Endothelial cell of umbilical vein (primary cell): ENCODE results near the gene KRTAP10-7. TPM values are rescaled to one million over a fixed set of nuclear protein-coding genes. Genes with fewer than 3 reads are reported as not detected.
"Not testable (repeated sequence)": the region's sequence is repeated elsewhere in the genome, so short reads cannot be mapped to it uniquely, and the experiment has no call there.

ENCODE experiments used
- BruUV-seq: library from RNA; stranded (reverse); fragments of 400-500 nt; replicated peaks from 2 replicates; lab custom pipeline; 2021; lab: Mats Ljungman, UMichigan
- CTCF ChIA-PET: fragments of 300-600, 350-600 bp; sonication (Branson Sonifier 250); formaldehyde crosslinking; loops from one replicate; lab custom pipeline; 2021; ENCODE audit warnings: antibody characterized with exemption, inconsistent platforms; lab: Charles Lee
- POLR2A ChIA-PET: fragments of 300-600, 350-600 bp; sonication (Branson Sonifier 250); formaldehyde crosslinking; loops from one replicate; lab custom pipeline; 2021; ENCODE audit warnings: antibody characterized with exemption, inconsistent platforms; lab: Charles Lee
- DNase-seq: peaks from one replicate; pipeline ENCODE4 v3.0.0-alpha.2; 2011; ENCODE audit warnings: low read depth, low spot score
- FAIRE-seq: peaks from 2 replicates; lab custom pipeline; 2011; peaks lifted over from hg19 to GRCh38; lab: Jason Lieb, UNC
- H2AFZ ChIP-seq: 2 replicates; pipeline ENCODE4 v1.6.0; 2012; ENCODE audit warnings: low read depth, low read length, control low read depth, inconsistent platforms
- H3K27ac ChIP-seq: 2 replicates; pipeline ENCODE4 v1.5.1; 2011; ENCODE audit warnings: low read depth, mild to moderate bottlenecking, control low read depth, low read length, moderate library complexity; ENCODE audit not compliant: insufficient read depth
- H3K27me3 ChIP-seq, 2 experiments: 2 replicates each; pipeline versions ENCODE4 v1.6.0 to v1.6.1; 2011; ENCODE audit warnings: low read length in 2 of 2, mixed read lengths in 1 of 2; ENCODE audit not compliant: control insufficient read depth in 2 of 2, insufficient read depth in 2 of 2
- H3K36me3 ChIP-seq, 2 experiments: 2 replicates in 1 of 2; 3 replicates in 1 of 2; pipeline ENCODE4 v1.5.1; 2011; ENCODE audit warnings: low read length in 2 of 2, mild to moderate bottlenecking in 1 of 2, moderate library complexity in 1 of 2; ENCODE audit not compliant: control insufficient read depth in 2 of 2, insufficient read depth in 2 of 2; ENCODE audit errors: extremely low read depth in 1 of 2
- H3K4me1 ChIP-seq: 3 replicates; pipeline ENCODE4 v1.5.1; 2011; ENCODE audit warnings: mild to moderate bottlenecking, low read length; ENCODE audit not compliant: control insufficient read depth, insufficient read depth; ENCODE audit errors: extremely low read depth
- H3K4me2 ChIP-seq: 2 replicates; pipeline ENCODE4 v1.6.1; 2011; ENCODE audit warnings: low read length, control low read depth, mixed read lengths; ENCODE audit not compliant: insufficient read depth
- H3K4me3 ChIP-seq, 3 experiments: fragments of 200-600 bp in 1 of 3; sonication (generic), shearing (Covaris generic) in 1 of 3; replicated peaks in 1 of 3; 2 replicates each; pipeline ENCODE4 v1.5.1; 2011 to 2016; ENCODE audit warnings: control low read depth in 3 of 3, low read length in 3 of 3, mild to moderate bottlenecking in 2 of 3, inconsistent platforms in 1 of 3, low read depth in 1 of 3, moderate library complexity in 1 of 3; ENCODE audit not compliant: insufficient read depth in 1 of 3
- H3K79me2 ChIP-seq: 2 replicates; pipeline ENCODE4 v1.6.0; 2012; ENCODE audit warnings: low read length, inconsistent platforms; ENCODE audit not compliant: control insufficient read depth, insufficient read depth
- H3K9ac ChIP-seq: replicated peaks from 2 replicates; pipeline ENCODE3; 2011; ENCODE audit warnings: low read length, control low read depth; ENCODE audit not compliant: insufficient read depth; ENCODE audit errors: extremely low read depth
- H3K9me1 ChIP-seq: replicated peaks from 3 replicates; pipeline ENCODE4 v1.6.0; 2011; ENCODE audit warnings: mild to moderate bottlenecking, low read length; ENCODE audit not compliant: control insufficient read depth, insufficient read depth; ENCODE audit errors: extremely low read depth
- H3K9me3 ChIP-seq: replicated peaks from 2 replicates; pipeline ENCODE4 v1.5.1; 2012; ENCODE audit warnings: low read length, inconsistent platforms; ENCODE audit not compliant: control insufficient read depth, insufficient read depth
- H4K20me1 ChIP-seq: replicated peaks from 2 replicates; pipeline ENCODE3; 2011; ENCODE audit warnings: mild to moderate bottlenecking, low read length; ENCODE audit not compliant: control insufficient read depth, insufficient read depth; ENCODE audit errors: extremely low read depth
- EZH2 ChIP-seq: IDR thresholded peaks from 2 replicates; pipeline ENCODE4 v1.6.1; 2012; ENCODE audit warnings: borderline replicate concordance, low read depth, mild to moderate bottlenecking, moderate library complexity, low read length, inconsistent platforms; ENCODE audit not compliant: severe bottlenecking
- FOS ChIP-seq: IDR thresholded peaks from 2 replicates; pipeline ENCODE4 v1.6.1; 2011; ENCODE audit warnings: mild to moderate bottlenecking, low read length, moderate library complexity, borderline replicate concordance; ENCODE audit not compliant: insufficient read depth
- GATA2 ChIP-seq: IDR thresholded peaks from 2 replicates; pipeline ENCODE4 v1.7.0; 2011; ENCODE audit warnings: low read depth, mild to moderate bottlenecking, moderate library complexity, mixed read lengths, low read length; ENCODE audit not compliant: insufficient read length, insufficient read depth
- JUN ChIP-seq: IDR thresholded peaks from 2 replicates; pipeline ENCODE4 v1.6.1; 2011; ENCODE audit warnings: borderline replicate concordance, low read depth; ENCODE audit not compliant: insufficient read length, insufficient read depth
- MAX ChIP-seq: IDR thresholded peaks from 2 replicates; pipeline ENCODE4 v1.6.1; 2011; ENCODE audit not compliant: insufficient read depth, insufficient read length
- MYC ChIP-seq: IDR thresholded peaks from one replicate; pipeline ENCODE4 v1.6.1; 2011; ENCODE audit warnings: mild to moderate bottlenecking, low read depth, low read length
- POLR2A ChIP-seq: IDR thresholded peaks from 2 replicates; pipeline ENCODE4 v1.6.1; 2012; ENCODE audit warnings: low read depth, mild to moderate bottlenecking, control low read depth, low read length
- POLR2AphosphoS5 ChIP-seq: IDR thresholded peaks from 2 replicates; pipeline ENCODE4 v1.6.1; 2012; ENCODE audit warnings: low read depth, mild to moderate bottlenecking, control low read depth, low read length, moderate library complexity; ENCODE audit not compliant: insufficient read depth
- dilution Hi-C: fragments of 300-500 bp; cut with MboI; formaldehyde crosslinking; loops from one replicate; pipeline ENCODE4 v1.15.0; 2019; ENCODE audit warnings: low sequenced_read_pairs; ENCODE audit not compliant: extremely low pct_ligation_motif_present
- intact Hi-C: fragments of 100-400 bp; cut with micrococcal nuclease; formaldehyde crosslinking; loops from one replicate; pipeline ENCODE4 v1.10.0; 2022
- polyA plus RNA-seq, 4 experiments: library from polyadenylated mRNA; depleted of rRNA in 3 of 4; stranded (reverse) in 3 of 4; unstranded in 1 of 4; fragments of >200 nt; gene quantifications; 2 replicates each; pipeline versions ENCODE4 v1.2.1 to v1.2.3, GENCODE V29; 2011 to 2012; ENCODE audit warnings: missing spikeins in 1 of 4
- total RNA-seq: library from RNA; stranded (reverse); gene quantifications from 2 replicates; pipeline ENCODE4 v1.2.3, GENCODE V29; 2021
- TF ChIP-seq, protein P1 (sequence below), 2 donors: IDR thresholded peaks; 1 replicate in 1 of 2; 2 replicates in 1 of 2; pipeline ENCODE4 v1.5.1; 2011; ENCODE audit warnings: low read length in 2 of 2, mild to moderate bottlenecking in 2 of 2, moderate library complexity in 2 of 2, control low read depth in 1 of 2, inconsistent platforms in 1 of 2, low read depth in 1 of 2; ENCODE audit not compliant: insufficient read depth in 1 of 2; ENCODE audit errors: extremely low read depth in 1 of 2

KRTAP10-7 gene
- total and polyA plus RNA-seq, 2 donors (not counting 3 experiments of a cell fraction or from before 2014, with no cell fraction given) = not detected

GRCh38 chr21:44579833-44580144, 20.6 kb upstream of the KRTAP10-7 start:
- no peak for TF ChIP-seq FOS
- no peak for TF ChIP-seq MYC
- TF ChIP-seq POLR2A = no peak
- TF ChIP-seq EZH2 = no peak
- no peak for TF ChIP-seq GATA2
- no peak for TF ChIP-seq JUN
- TF ChIP-seq, protein P1, sequence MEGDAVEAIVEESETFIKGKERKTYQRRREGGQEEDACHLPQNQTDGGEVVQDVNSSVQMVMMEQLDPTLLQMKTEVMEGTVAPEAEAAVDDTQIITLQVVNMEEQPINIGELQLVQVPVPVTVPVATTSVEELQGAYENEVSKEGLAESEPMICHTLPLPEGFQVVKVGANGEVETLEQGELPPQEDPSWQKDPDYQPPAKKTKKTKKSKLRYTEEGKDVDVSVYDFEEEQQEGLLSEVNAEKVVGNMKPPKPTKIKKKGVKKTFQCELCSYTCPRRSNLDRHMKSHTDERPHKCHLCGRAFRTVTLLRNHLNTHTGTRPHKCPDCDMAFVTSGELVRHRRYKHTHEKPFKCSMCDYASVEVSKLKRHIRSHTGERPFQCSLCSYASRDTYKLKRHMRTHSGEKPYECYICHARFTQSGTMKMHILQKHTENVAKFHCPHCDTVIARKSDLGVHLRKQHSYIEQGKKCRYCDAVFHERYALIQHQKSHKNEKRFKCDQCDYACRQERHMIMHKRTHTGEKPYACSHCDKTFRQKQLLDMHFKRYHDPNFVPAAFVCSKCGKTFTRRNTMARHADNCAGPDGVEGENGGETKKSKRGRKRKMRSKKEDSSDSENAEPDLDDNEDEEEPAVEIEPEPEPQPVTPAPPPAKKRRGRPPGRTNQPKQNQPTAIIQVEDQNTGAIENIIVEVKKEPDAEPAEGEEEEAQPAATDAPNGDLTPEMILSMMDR (IDR thresholded peaks at IDR 0.05; ENCODE audit: extremely low read depth in 1 of 2, insufficient read depth in 1 of 2, low read depth in 1 of 2, low read length in 2 of 2) = no peak
- no peak for TF ChIP-seq POLR2AphosphoS5
- TF ChIP-seq MAX = no peak
- no TSS peak for BruUV-seq
- intact Hi-C loops (no loop called here), dilution Hi-C loops (no loop called here)
- H3K27me3 ChIP-seq = peaks cover 0 to 4% of the 10 kb centered on the region in 2 experiments
- no peaks in the 10 kb centered on the region for H4K20me1 ChIP-seq
- no peaks in the 10 kb centered on the region for H3K9me3 ChIP-seq
- no peaks in the 10 kb centered on the region for H3K79me2 ChIP-seq
- DNase-seq = no peak
- H3K9me1 ChIP-seq = no peaks in the 10 kb centered on the region
- POLR2A ChIA-PET = no interaction called here
- no peak overlapping the region for H3K4me2 ChIP-seq
- no peaks in the 10 kb centered on the region for H3K36me3 ChIP-seq
- H3K4me1 ChIP-seq = no peaks in the 10 kb centered on the region
- H3K9ac ChIP-seq = no peak overlapping the region
- FAIRE-seq = no peak
- no peak overlapping the region for H3K4me3 ChIP-seq
- H2AFZ ChIP-seq = no peak overlapping the region
- no peak overlapping the region for H3K27ac ChIP-seq
- CTCF ChIA-PET = no interaction called here

DNA sequence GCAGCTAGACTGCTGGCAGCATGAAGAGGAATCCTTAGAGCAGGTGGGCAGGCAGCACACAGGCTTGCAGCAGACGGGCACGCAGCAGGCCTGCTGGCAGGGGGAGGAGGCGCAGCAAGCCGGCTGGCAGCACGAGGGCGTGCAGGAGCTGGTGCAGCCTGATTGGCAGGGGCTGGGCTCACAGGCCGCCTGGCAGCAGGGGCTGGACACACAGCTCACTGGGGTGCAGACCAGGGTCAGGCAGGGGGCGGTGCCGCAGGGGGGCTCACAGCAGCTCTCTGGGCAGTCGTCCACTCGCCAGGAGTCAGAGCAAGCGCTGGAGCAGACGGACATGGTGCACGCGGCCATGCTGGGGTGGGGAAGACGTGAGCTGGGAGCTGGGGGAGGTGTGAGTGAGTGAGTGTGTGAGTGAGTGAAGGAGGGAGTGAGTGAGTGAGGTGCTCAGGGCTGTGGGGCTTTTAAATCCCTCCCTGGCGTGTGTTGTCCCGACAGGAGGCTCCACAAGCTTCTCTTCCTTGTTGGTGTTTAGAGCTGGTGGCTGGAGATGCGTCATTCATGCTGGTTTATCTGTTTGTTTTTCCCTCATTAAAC, 20.1 kb upstream of the KRTAP10-7 start, which contains the start of gene KRTAP10-5:
Gene KRTAP10-5, minus strand, starts transcription at position 374 of the 591 bp plus-strand sequence. Its CDS starts 26 bp downstream, at position 348.
- H3K27me3 ChIP-seq, dilution Hi-C loops, H3K36me3 ChIP-seq, H3K4me3 ChIP-seq, H3K4me2 ChIP-seq, BruUV-seq, H3K9me1 ChIP-seq, H2AFZ ChIP-seq, POLR2A ChIA-PET, H4K20me1 ChIP-seq, H3K9me3 ChIP-seq, intact Hi-C loops, CTCF ChIA-PET, H3K27ac ChIP-seq, H3K79me2 ChIP-seq, H3K4me1 ChIP-seq, H3K9ac ChIP-seq, FAIRE-seq, DNase-seq: not testable (repeated sequence)
